ENCODE data around the gene IL21R.

The IL21R gene

GRCh38 chr16:27465483-27465879 lies 63.5 kb downstream of the IL21R start:
- DNase-seq = no peak

GRCh38 chr16:27468941-27469531 lies 67.1 kb downstream of the IL21R start:
- DNase-seq = no peak

- DNase-seq = no peak
These were observed 68.8 kb downstream of the IL21R start for GRCh38 chr16:27470567-27471431.

GRCh38 chr16:27471661-27472060 lies 69.7 kb downstream of the IL21R start:
- no peak for DNase-seq

GRCh38 chr16:27472091-27473020 lies 70.4 kb downstream of the IL21R start:
- no peak for DNase-seq

GRCh38 chr16:27473101-27473900 lies 71.3 kb downstream of the IL21R start:
- no peak for DNase-seq

- DNase-seq = no peak
These were observed 72.1 kb downstream of the IL21R start for GRCh38 chr16:27474041-27474440.

- no peak for DNase-seq
These were observed 72.9 kb downstream of the IL21R start for GRCh38 chr16:27474921-27475320.

GRCh38 chr16:27475561-27475960 lies 73.6 kb downstream of the IL21R start:
- DNase-seq = no peak

GRCh38 chr16:27476240-27476639 lies 74.3 kb downstream of the IL21R start:
- no peak for DNase-seq

- DNase-seq = no peak
These were observed 78.8 kb downstream of the IL21R start for GRCh38 chr16:27480761-27481160.

GRCh38 chr16:27481282-27481934 lies 79.4 kb downstream of the IL21R start:
- no peak for DNase-seq

- no peak for DNase-seq
These were observed 80.6 kb downstream of the IL21R start for GRCh38 chr16:27482397-27483087.

GRCh38 chr16:27483088-27483437 lies 81.1 kb downstream of the IL21R start:
- DNase-seq = no peak

GRCh38 chr16:27483624-27484023 lies 81.7 kb downstream of the IL21R start:
- DNase-seq = no peak

- DNase-seq = no peak
These were observed 83.2 kb downstream of the IL21R start for GRCh38 chr16:27485126-27485525.

- DNase-seq = no peak
These were observed 83.8 kb downstream of the IL21R start for GRCh38 chr16:27485811-27486210.

- no peak for DNase-seq
These were observed 84.4 kb downstream of the IL21R start for GRCh38 chr16:27486344-27486743.

- DNase-seq = no peak
These were observed 84.8 kb downstream of the IL21R start for GRCh38 chr16:27486760-27487159.

- no peak for DNase-seq
These were observed 87.4 kb downstream of the IL21R start for GRCh38 chr16:27489421-27489820.

- DNase-seq = no peak
These were observed 87.9 kb downstream of the IL21R start for GRCh38 chr16:27489906-27490305.

Measured in stimulated activated CD4-positive, alpha-beta T cell treated with anti-CD3 and anti-CD28 coated beads, Interleukin-4, amount 100 ng/mL, for 4 hours (primary cell).